ENCODE measurements around the gene OXCT1. TPM values are rescaled to one million over a fixed set of nuclear protein-coding genes. Genes with fewer than 3 reads are reported as not detected.

OXCT1 gene
- total and polyA plus RNA-seq, 2 of the 13 experiments (the other 11 are each of a cell fraction or from before 2014, with no cell fraction given) = 0.92 to 4.7 TPM

- intact Hi-C loops (cut with micrococcal nuclease; ENCODE audit: unreplicated experiment) = no loop called here
Measured at GRCh38 chr5:41841325-41841724, 28.9 kb downstream of the OXCT1 start.

More at GRCh38 chr5:41841325-41841724, 28.9 kb downstream of the OXCT1 start:
- Histone ChIP-seq H3K79me2 (ENCODE audit: insufficient read depth, low read length) (no peaks in the 10 kb centered on the region), H3K4me1 (ENCODE audit: insufficient read depth, low read length) (no peaks in the 10 kb centered on the region), H3K9me3 (ENCODE audit: low read length) (no peaks in the 10 kb centered on the region), H3K4me2 (ENCODE audit: low read depth, low read length) (no peak overlapping the region), H3K9ac (ENCODE audit: insufficient read depth, low read depth, low read length) (no peak overlapping the region), H3K27me3 (ENCODE audit: control insufficient read depth in 1 of 2, insufficient read depth in 2 of 2, low read length in 2 of 2) (no peaks in the 10 kb centered on the region), H2AFZ (ENCODE audit: low read length) (no peak overlapping the region), H4K20me1 (ENCODE audit: insufficient read depth, low read length) (no peaks in the 10 kb centered on the region), H3K27ac (ENCODE audit: extremely low read length, insufficient read depth, low read length) (no peak overlapping the region), H3K36me3 (replicated peaks in 1 of 2; ENCODE audit: control insufficient read depth in 1 of 2, insufficient read depth in 2 of 2, low read length in 2 of 2) (no peaks in the 10 kb centered on the region), H3K4me3 (replicated peaks in 1 of 3; ENCODE audit: insufficient read depth in 1 of 3, low read depth in 2 of 3, low read length in 3 of 3) (no peak overlapping the region)
- BruUV-seq (replicated peaks) = no TSS peak
- CTCF ChIA-PET (ENCODE audit: low intra/inter-chr PET ratio, low total read pairs) = interaction anchor here (1.4 kb wide), 1 partner anchor 134 kb away, joined by 4 read pairs; no protein-coding TSS in a partner anchor
- 46% methylated on average over 4 of the region's 4 CpGs for WGBS (ENCODE audit: low lambda C conversion rate)
- in situ Hi-C loops (cut with HindIII; ENCODE audit: extremely low pct_ligation_motif_present, low pct_unique_long_range_greater_than_20kb) = loop anchor here (25.0 kb wide), 2 partner anchors 129 to 579 kb away; no protein-coding TSS in a partner anchor
- DNase-seq (ENCODE audit: low spot score) = no peak
- no peak for ATAC-seq
- POLR2A ChIA-PET = no interaction called here
- FAIRE-seq = no peak
- TF ChIP-seq PREB (CRISPR knock-in tag; IDR thresholded peaks at IDR 0.05) (no peak), NFIB (CRISPR knock-in tag; IDR thresholded peaks at IDR 0.05; ENCODE audit: borderline replicate concordance) (no peak), U2AF2 (IDR thresholded peaks at IDR 0.05; ENCODE audit: low read depth, low read length) (no peak), PPARG (CRISPR knock-in tag; conservative IDR thresholded peaks at IDR 0.05) (no peak), PCBP1 (IDR thresholded peaks at IDR 0.05; ENCODE audit: borderline replicate concordance, low read depth, low read length) (no peak), CBX5 (CRISPR knock-in tag; IDR thresholded peaks at IDR 0.05; ENCODE audit: borderline replicate concordance) (no peak), ZNF598 (CRISPR knock-in tag; IDR thresholded peaks at IDR 0.05; ENCODE audit: borderline replicate concordance) (no peak), ZNF12 (CRISPR knock-in tag; IDR thresholded peaks at IDR 0.05) (no peak), ZBTB42 (CRISPR knock-in tag; IDR thresholded peaks at IDR 0.05) (no peak), ZNF782 (CRISPR knock-in tag; IDR thresholded peaks at IDR 0.05; ENCODE audit: borderline replicate concordance) (no peak), DDIT3 (CRISPR knock-in tag; IDR thresholded peaks at IDR 0.05) (no peak), RFXANK (CRISPR knock-in tag; IDR thresholded peaks at IDR 0.05) (no peak), ZNF484 (CRISPR knock-in tag; IDR thresholded peaks at IDR 0.05; ENCODE audit: borderline replicate concordance, low read depth) (no peak), ZNF207 (IDR thresholded peaks at IDR 0.05; ENCODE audit: borderline replicate concordance) (no peak), HNRNPLL (IDR thresholded peaks at IDR 0.05; ENCODE audit: low read depth, low read length, poor library complexity, severe bottlenecking) (no peak), PRDM10 (CRISPR knock-in tag; IDR thresholded peaks at IDR 0.05; ENCODE audit: low read depth) (no peak), ZNF562 (CRISPR knock-in tag; IDR thresholded peaks at IDR 0.05; ENCODE audit: borderline replicate concordance) (no peak), TFDP1 (CRISPR knock-in tag; IDR thresholded peaks at IDR 0.05; ENCODE audit: borderline replicate concordance) (no peak), DRAP1 (CRISPR knock-in tag; IDR thresholded peaks at IDR 0.05) (no peak)
